ENCODE results near the gene BMP2.

DNA sequence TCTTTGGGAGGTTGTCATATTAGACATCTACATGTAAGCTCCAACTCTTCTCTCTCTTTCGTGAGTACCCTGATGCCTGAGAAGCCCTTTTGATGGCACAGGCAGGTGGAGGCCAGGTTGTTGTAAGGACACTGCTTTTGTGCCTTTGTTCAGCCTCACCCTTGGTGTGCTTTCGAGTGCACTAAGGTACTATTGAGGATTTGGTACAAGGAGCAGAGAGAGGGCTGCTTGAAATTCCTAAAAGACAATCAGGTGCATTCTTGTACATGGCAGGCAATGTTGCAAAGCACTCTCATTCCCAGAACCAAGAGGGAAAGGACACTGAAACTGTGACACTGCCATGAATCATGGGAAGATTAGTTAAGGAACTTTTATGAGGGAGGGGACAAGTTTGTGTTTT, 19.1 kb downstream of the BMP2 start:
- TF ChIP-seq, protein P1, sequence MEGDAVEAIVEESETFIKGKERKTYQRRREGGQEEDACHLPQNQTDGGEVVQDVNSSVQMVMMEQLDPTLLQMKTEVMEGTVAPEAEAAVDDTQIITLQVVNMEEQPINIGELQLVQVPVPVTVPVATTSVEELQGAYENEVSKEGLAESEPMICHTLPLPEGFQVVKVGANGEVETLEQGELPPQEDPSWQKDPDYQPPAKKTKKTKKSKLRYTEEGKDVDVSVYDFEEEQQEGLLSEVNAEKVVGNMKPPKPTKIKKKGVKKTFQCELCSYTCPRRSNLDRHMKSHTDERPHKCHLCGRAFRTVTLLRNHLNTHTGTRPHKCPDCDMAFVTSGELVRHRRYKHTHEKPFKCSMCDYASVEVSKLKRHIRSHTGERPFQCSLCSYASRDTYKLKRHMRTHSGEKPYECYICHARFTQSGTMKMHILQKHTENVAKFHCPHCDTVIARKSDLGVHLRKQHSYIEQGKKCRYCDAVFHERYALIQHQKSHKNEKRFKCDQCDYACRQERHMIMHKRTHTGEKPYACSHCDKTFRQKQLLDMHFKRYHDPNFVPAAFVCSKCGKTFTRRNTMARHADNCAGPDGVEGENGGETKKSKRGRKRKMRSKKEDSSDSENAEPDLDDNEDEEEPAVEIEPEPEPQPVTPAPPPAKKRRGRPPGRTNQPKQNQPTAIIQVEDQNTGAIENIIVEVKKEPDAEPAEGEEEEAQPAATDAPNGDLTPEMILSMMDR (IDR thresholded peaks at IDR 0.05) = no peak
- TF ChIP-seq EZH2 (IDR thresholded peaks at IDR 0.05; ENCODE audit: borderline replicate concordance, insufficient read depth, low read depth, low read length, poor library complexity, severe bottlenecking) = no peak
